MCF 10A (cell line): ENCODE data around the gene ADSS2. TPM values are rescaled to one million over a fixed set of nuclear protein-coding genes. Genes with fewer than 3 reads are reported as not detected.

Experiments
- BruUV-seq: library from RNA; stranded (reverse); fragments of 400-500 nt; replicated peaks from 2 replicates; lab custom pipeline; 2021; lab: Mats Ljungman, UMichigan
- CTCF ChIA-PET: fragments of 300-600 bp; sonication (Branson Sonifier 250); formaldehyde crosslinking; extraction: SDS; loops from one replicate; lab custom pipeline; 2021; ENCODE audit warnings: antibody characterized with exemption, inconsistent platforms; lab: Yijun Ruan, JAX
- POLR2A ChIA-PET: fragments of 300-600, 350-650 bp; sonication (Branson Sonifier 250); formaldehyde crosslinking; extraction: SDS; loops from one replicate; lab custom pipeline; 2020; ENCODE audit warnings: antibody characterized with exemption, inconsistent platforms; lab: Yijun Ruan, JAX
- DNase-seq: peaks from one replicate; pipeline ENCODE4 v3.0.0-alpha.2; 2018; ENCODE audit not compliant: unreplicated experiment
- H3K27ac Mint-ChIP-seq: one replicate; pipeline ENCODE4 v1.8.0; 2022; ENCODE audit warnings: mild to moderate bottlenecking, low read depth, mixed read lengths; ENCODE audit not compliant: unreplicated experiment
- H3K27me3 Mint-ChIP-seq: one replicate; pipeline ENCODE4 v1.8.0; 2022; ENCODE audit warnings: mixed read lengths; ENCODE audit not compliant: insufficient read depth, unreplicated experiment
- H3K36me3 Mint-ChIP-seq: one replicate; pipeline ENCODE4 v1.8.0; 2022; ENCODE audit warnings: mild to moderate bottlenecking, moderate library complexity, mixed read lengths; ENCODE audit not compliant: insufficient read depth, unreplicated experiment
- H3K4me1 Mint-ChIP-seq: one replicate; pipeline ENCODE4 v1.8.0; 2022; ENCODE audit warnings: mixed read lengths; ENCODE audit not compliant: insufficient read depth, unreplicated experiment
- H3K4me3 Mint-ChIP-seq: one replicate; pipeline ENCODE4 v1.8.0; 2022; ENCODE audit warnings: mild to moderate bottlenecking, moderate library complexity, mixed read lengths; ENCODE audit not compliant: unreplicated experiment
- H3K9me3 Mint-ChIP-seq: one replicate; pipeline ENCODE4 v1.8.0; 2022; ENCODE audit warnings: mixed read lengths; ENCODE audit not compliant: unreplicated experiment
- CTCF ChIP-seq: fragments of 200-600 bp; IDR thresholded peaks from one replicate; pipeline ENCODE4 v1.8.0; 2022; ENCODE audit warnings: antibody characterized with exemption, mild to moderate bottlenecking; ENCODE audit not compliant: unreplicated experiment
- intact Hi-C: fragments of 100-400 bp; cut with micrococcal nuclease; formaldehyde crosslinking; loops from 2 replicates; pipeline ENCODE4 v1.14.1; 2022
- total RNA-seq: library from RNA; stranded (reverse); gene quantifications from 2 replicates; pipeline ENCODE4 v1.2.3, GENCODE V29; 2022

The ADSS2 gene
- total RNA-seq, 1 experiment from 2014 or later, result 87.5 TPM

DNA sequence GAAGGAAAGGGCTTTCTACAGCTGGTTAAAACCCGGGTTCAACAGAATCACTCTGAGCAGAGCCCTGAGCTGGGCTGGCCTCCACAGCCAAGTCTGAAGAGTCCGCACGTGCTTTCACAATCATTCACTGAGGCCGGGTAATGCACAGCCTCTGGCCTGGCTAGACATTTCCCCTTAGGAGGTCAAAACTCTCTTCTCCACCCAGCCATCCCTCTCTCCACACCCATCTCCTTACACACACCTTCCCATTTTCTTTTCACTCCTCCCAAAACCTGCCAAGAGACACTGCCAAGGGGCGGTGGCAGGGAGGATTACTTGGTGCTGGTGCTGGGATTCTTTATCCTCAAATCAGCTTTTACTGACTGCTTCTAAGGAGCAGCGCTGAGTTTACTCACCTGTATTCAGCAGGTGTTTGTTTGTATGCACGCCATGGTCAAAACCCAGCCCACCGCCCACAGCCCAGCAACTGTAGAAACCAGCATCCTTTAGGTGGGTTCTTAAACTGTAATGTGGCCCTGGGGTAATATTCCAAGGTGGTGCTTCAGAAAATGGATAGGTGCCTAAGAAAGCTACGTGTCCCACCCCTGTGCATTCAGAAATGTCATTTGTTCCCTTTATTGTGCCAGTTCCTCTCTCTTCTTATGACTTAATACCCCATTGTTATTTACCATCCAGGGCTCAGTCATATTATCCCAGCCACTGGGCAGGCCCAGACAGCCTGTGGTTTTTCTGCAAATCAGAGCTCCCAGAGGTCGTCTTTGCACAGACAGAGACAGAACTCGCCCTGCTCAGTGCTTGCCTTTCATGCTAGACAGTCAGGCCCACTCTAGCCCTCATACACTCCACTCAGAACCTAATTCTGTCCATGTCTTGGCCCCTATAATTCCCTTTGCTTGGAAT lies 80.2 kb downstream of the ADSS2 start:
- no peak for TF ChIP-seq CTCF
- no TSS peak for BruUV-seq
- DNase-seq, result peak; percentile 77
- Mint-ChIP-seq H3K9me3 (no peaks in the 10 kb centered on the region), H3K4me3 (no peak overlapping the region), H3K4me1 (peaks cover 29% of the 10 kb centered on the region), H3K36me3 (no peaks in the 10 kb centered on the region), H3K27ac (peak overlapping the region; percentile 9), H3K27me3 (no peaks in the 10 kb centered on the region)
- CTCF ChIA-PET, result interaction anchor here (0.5 to 1.7 kb wide), 12 partner anchors 9 to 1945 kb away, joined by 3 to 5 read pairs (median 3); no protein-coding TSS in a partner anchor
- POLR2A ChIA-PET, result interaction anchor here (0.6 to 4.9 kb wide), 33 partner anchors 10 to 1065 kb away, joined by 3 to 67 read pairs (median 5); partner anchors contain the start of gene ADSS2
- intact Hi-C loops, result loop anchor here (5.0 kb wide), 1 partner anchor 69 kb away; no protein-coding TSS in a partner anchor

DNA sequence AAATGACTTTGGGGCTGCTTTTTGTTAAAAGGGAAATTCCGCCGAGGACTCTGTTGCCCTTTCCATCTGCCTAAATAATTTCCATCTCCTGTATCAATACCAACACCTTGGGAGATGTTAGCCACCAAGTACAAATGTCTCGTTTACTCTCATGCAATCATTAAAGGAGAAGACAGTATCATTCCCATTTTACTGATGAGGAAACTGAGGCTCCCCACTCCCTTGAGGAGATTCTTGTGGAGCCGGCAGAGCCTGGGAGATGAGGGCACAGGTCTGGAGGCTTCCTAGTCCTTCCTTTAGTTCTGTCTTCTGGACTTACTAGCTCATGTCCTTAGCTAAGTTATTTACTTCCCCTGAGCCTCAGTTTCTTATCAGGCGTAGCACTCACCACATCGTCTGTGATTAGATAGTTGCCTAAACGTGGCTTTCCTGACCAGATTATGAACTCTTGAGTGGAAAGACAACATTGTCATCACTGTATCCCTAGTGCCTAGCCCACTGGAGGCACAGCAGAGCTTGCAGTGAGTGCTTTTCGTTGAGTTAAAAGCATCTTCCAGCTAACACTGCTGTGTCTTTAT lies 81.6 kb downstream of the ADSS2 start:
- ChIA-PET POLR2A (interaction anchor here (0.6 to 4.9 kb wide), 12 partner anchors 12 to 224 kb away, joined by 3 to 67 read pairs (median 4); partner anchors contain the start of gene ADSS2), CTCF (interaction anchor here (0.8 to 1.2 kb wide), 7 partner anchors 39 to 80 kb away, joined by 3 to 4 read pairs (median 3); no protein-coding TSS in a partner anchor)
- no TSS peak for BruUV-seq
- TF ChIP-seq CTCF, result no peak
- peaks cover 29% of the 10 kb centered on the region for H3K4me1 Mint-ChIP-seq
- DNase-seq, result no peak
- H3K4me3 Mint-ChIP-seq, result no peak overlapping the region
- H3K27me3 Mint-ChIP-seq, result no peaks in the 10 kb centered on the region
- no peaks in the 10 kb centered on the region for H3K9me3 Mint-ChIP-seq
- peak overlapping the region; percentile 9 for H3K27ac Mint-ChIP-seq
- intact Hi-C loops, result loop anchor here (5.0 kb wide), 1 partner anchor 68 kb away; no protein-coding TSS in a partner anchor
- no peaks in the 10 kb centered on the region for H3K36me3 Mint-ChIP-seq

GRCh38 chr1:244369256-244370057 lies 82.3 kb downstream of the ADSS2 start:
- no peaks in the 10 kb centered on the region for H3K36me3 Mint-ChIP-seq
- no peak for TF ChIP-seq CTCF
- no peak overlapping the region for H3K4me3 Mint-ChIP-seq
- no peak overlapping the region for H3K27ac Mint-ChIP-seq
- H3K4me1 Mint-ChIP-seq, result peaks cover 29% of the 10 kb centered on the region
- BruUV-seq, result no TSS peak
- no peaks in the 10 kb centered on the region for H3K9me3 Mint-ChIP-seq
- POLR2A ChIA-PET, result interaction anchor here (0.6 to 4.9 kb wide), 10 partner anchors 12 to 461 kb away, joined by 3 to 67 read pairs (median 4); partner anchors contain the start of gene ADSS2
- H3K27me3 Mint-ChIP-seq, result no peaks in the 10 kb centered on the region
- DNase-seq, result peak; percentile 51
- intact Hi-C loops, result loop anchor here (5.0 kb wide), 1 partner anchor 67 kb away; no protein-coding TSS in a partner anchor
- CTCF ChIA-PET, result interaction anchor here (0.6 to 1.2 kb wide), 8 partner anchors 38 to 1035 kb away, joined by 3 to 4 read pairs (median 3); no protein-coding TSS in a partner anchor
